UCSD-AML1 (cell line): ENCODE results near the gene NFKB2.

Experiments
- DNase-seq: peaks from one replicate; lab custom pipeline; 2025; ENCODE audit not compliant: unreplicated experiment; lab: John Stamatoyannopoulos, UW

The NFKB2 gene

GRCh38 chr10:102395400-102396316 is at the start of gene NFKB2:
TSS of gene NFKB2 (plus strand) at chr10:102395705. CDS start at chr10:102395960, 255 bp downstream.
- peak; percentile 92 for DNase-seq

GRCh38 chr10:102347236-102347828 is 48.2 kb upstream of the NFKB2 start:
- DNase-seq, result peak; percentile 43

DNA sequence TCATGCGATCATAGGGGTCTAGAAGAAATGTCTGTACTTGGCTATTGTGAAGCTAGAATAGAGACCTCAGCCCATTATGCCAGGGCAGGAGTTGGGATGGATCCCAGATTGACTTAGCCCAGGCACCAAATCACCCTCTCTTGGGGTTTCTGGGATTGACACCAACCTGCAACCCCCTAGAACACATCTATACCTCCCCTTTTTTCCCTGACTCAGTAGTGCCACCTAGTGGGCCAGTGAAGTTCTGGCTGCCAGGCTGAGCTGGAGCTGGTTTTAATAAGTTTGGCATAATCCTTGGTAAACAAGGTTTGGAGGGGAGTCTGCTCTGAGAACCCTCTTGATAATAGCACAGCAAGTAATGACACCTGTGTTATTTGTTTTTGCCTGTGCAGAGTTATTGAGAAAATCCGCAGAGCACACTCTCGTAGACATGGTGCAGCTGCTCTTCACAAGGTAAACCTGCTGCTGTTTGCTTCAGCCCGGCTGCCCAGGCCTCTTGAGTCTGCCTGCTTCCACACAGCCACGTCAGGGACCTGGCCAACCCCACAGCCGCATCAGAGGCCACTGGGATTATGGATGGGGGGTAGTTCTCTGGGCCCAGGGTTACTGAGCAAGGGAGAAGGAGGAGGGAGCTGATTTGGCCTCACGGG is 43.3 kb upstream of the NFKB2 start:
- peak; percentile 47 for DNase-seq

- no peak for DNase-seq
Observed at GRCh38 chr10:102354451-102354850, 41.1 kb upstream of the NFKB2 start.

DNA sequence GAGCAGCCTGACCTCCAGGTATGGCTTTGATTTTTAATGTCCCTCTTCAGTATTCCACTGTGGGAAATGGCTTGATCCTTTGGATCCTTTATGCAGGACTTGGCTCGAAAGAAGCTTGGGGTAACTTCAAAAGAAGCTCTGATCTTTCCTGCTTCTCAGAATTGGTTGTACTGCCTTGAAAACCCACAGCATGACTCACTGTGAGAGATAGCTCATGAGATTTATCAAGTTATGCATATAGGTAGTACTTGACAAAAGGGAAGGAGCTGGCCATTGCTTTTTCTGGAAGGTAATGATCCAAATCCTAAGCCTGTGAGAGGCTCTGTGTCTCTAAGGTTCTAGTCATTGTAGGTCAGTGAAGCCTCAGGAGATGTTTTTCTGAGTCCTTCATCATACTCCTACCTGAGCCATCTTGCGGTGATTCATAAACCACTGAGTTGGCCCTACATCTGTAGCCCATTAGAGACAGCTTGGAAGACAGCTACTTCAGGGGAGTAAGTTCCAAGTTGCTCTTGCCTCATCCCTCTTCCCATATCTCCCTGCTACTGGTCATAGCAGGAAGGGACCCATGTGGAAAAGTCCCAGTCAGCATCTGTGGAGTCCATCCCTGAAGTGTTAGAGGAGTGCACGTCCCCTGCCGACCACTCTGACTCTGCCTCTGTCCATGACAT is 36.7 kb upstream of the NFKB2 start:
- DNase-seq, result no peak

- DNase-seq, result no peak
Observed at GRCh38 chr10:102367441-102367840, 28.1 kb upstream of the NFKB2 start.

DNA sequence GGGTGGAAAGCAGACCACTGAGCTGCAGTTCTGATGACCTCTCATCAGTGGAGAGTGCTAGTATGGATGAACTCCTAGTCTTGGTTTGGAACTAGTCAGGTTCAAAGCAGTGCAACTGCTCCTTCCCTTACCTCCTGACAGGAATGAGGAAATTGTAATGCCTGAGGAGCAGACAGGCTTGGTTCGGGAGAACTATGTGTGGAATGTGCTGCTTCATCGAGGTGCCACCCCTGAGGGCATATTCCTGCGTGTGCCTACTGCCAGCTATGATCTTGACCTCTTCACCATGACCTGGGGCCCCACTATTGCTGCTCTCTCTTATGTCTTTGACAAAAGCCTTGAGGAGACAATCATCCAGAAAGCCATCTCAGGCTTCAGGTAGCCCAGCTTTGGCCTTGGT is 27.4 kb upstream of the NFKB2 start:
- DNase-seq, result no peak

GRCh38 chr10:102371295-102371694 is 24.2 kb upstream of the NFKB2 start:
- no peak for DNase-seq

- no peak for DNase-seq
Observed at GRCh38 chr10:102375250-102375649, 20.3 kb upstream of the NFKB2 start.

DNA sequence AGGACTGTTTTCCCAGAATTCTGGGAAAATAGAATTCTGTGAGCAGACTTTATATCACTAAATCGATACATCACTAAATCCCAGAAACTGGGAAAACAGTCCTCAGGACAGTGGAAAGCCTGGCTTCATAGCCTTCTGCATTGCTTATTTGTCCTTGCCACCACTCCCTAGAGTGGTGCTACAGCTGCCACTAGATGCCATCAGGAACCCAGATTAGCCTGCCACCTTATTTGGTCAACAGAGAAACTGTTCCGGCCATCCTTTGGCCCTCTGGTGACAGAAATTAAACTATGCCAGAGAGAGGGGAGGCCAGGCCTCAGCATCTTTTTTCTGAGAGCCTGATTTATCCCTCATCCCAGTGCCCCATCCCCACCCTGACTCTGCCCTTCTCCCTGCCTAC is 19.6 kb upstream of the NFKB2 start:
- no peak for DNase-seq

- no peak for DNase-seq
Observed at GRCh38 chr10:102376901-102377300, 18.6 kb upstream of the NFKB2 start.

- DNase-seq, result no peak
Observed at GRCh38 chr10:102379383-102379782, 16.1 kb upstream of the NFKB2 start.

GRCh38 chr10:102381983-102382382 is 13.5 kb upstream of the NFKB2 start:
- no peak for DNase-seq

DNA sequence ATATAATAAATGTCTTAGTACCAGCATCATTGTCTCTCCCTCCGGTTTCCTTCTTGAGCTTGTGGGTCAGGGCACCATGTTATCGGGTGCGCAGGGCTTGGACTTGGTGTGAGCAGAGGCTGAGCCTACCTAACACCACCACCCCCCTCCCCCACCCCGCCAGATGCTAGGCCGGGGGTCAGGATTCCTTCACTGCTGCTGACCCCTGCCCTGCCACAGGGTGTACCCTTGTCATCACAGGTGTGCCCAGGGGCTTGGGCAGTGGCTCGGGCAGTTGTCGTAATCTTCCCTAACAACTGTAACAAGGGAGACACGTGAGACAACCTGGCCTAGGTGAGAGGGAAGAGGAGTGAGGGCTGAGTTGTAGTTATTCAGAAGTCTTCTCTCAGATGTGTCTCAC is 12.6 kb upstream of the NFKB2 start:
- no peak for DNase-seq

DNA sequence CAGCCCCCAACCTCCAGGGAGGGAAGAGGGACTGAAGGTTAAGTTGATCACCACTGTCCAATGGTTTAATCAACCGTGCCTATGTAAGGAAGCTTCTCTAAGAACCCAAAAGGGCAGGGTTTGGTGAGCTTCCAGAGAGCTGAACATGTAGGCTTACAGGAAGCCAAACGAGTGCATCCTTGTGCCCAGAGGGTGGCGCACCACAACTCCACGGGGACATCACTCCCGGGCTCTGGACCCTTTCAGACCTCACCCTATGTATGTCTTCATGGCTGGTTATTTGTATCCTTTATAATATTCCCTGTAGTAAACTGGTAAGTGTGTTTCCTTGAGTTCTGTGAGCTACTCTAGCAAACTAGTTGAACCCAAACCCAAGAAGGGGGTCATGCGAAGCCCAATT is 11.5 kb upstream of the NFKB2 start:
- DNase-seq, result peak; percentile 33

DNA sequence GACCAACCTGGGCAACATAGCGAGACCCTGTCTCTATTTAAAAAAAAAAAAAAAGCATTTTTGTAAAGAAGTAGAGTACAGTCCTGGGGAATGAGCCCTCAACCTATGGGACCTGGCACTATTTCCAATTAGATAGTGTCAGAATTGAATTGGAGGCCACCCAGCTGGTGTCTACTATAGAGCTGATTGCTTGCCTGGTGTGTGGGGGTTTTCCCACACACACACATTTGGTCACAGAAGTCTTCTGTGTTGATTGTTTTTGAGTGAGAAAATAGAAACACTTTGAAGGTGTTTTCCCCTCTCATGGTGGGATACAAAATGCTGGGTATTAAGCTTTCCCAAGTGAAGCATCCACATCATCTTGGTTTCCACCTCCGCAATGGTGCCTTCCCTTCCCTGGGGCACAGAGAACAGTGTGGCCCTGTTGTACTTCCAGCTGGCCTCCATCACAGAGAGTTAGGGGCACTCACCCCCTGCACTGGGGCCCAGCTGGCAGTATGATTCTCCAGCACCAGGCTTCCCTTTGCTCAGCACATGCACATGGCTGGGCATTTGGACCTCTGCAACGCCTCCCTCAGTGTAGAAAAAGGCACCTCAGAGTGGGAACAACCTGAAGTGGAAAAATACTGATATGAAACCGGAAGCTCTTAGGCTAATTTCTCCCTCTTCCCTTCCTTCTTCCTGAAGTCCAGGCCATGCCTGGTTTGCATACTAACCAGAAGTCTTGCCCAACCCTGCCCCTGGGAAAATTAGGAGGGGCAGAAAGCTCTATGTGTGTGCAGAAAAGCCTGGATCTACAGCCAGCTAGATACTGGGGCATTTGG is 10.7 kb upstream of the NFKB2 start:
- DNase-seq, result peak; percentile 21

DNA sequence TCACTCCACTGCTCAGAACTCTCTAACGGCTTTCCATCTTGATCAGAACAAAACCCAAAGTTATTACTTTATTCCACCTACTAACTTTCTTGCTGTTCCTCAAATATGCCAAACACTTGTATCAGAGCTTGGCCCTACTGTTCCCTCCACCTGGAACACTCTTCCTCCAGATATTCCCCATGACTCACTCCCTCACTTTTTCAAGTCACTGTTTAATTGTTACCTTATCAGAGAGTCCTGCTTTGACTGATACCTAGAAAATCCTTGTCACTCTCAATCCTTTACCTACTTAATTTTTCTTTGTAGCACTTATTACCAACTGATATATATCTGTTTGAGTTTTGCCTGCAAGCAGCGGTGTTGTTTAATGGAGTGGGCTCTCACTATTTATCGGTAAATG is 5.6 kb upstream of the NFKB2 start:
- DNase-seq, result no peak

DNA sequence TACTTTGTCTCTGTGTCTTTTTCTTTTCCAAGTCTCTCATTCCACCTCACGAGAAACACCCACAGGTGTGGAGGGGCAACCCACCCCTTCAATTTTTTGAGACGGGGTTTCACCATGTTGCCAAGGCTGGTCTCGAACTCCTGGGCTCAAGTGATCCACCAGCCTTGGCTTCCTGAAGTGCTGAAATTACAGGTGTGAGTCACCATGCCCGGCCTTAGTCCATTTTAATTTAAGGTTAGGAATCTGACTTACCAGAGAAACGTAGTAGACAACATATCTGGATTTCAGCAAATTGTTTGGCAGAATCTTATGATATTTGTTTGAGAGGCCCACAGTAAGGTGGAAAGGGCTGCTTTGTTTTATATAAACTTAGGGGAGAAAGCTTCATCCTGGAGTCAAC is 3.2 kb upstream of the NFKB2 start:
- no peak for DNase-seq

GRCh38 chr10:102393411-102394078 is 2.0 kb upstream of the NFKB2 start:
- no peak for DNase-seq
